T47D (cell line): ENCODE data around the gene ZDHHC14.

Source experiments
- DNase-seq, 2 experiments: peaks; one replicate each; pipeline versions ENCODE4 v3.0.0 to v3.0.0-alpha.2; 2011 to 2012; ENCODE audit warnings: low read depth in 1 of 2, low spot score in 1 of 2
- JUND ChIP-seq: IDR thresholded peaks from 2 replicates; pipeline ENCODE4 v1.6.1; 2012; ENCODE audit warnings: low read depth
- in situ Hi-C: cut with HindIII; loops from 2 replicates; pipeline ENCODE4 v1.10.0; 2016; ENCODE audit warnings: low sequenced_read_pairs, low pct_unique_long_range_greater_than_20kb

ZDHHC14 gene

DNA sequence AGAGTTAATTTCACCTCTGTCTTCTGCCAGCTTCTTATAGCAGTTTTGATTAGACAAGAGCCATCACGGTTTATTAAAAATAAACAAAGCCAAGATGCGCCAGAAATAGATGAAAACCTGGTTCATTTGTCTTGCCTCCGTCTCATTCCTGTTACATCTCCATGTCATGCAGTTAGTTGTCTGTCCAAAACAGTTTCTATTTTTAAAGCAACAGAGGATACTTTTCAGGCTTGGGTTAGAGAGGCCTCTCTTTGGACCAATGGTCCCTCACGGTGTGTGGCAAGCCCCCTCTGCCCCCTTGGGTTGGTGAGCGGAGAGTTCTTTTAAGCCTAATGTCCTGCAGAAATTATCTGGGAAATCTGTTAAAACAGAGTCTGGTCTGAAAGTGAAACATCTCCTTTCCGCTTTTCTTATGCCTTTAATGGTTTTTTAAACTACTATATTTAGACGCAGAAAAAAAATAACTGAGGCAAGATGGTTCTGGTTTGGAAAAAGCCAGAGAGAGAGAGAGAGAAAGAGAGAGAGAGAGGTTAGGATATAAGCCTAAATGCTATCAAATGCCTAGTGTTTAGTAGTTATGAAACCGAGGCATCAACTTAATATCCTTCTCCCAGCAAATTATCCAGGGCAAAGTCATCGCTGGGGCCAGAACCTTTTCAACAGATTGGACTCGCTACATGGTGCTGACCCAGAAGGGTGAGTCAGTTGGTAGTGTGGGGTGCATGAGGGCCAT, 64.5 kb downstream of the ZDHHC14 start:
- in situ Hi-C loops, result no loop called here
- no peak for DNase-seq
- no peak for TF ChIP-seq JUND

DNA sequence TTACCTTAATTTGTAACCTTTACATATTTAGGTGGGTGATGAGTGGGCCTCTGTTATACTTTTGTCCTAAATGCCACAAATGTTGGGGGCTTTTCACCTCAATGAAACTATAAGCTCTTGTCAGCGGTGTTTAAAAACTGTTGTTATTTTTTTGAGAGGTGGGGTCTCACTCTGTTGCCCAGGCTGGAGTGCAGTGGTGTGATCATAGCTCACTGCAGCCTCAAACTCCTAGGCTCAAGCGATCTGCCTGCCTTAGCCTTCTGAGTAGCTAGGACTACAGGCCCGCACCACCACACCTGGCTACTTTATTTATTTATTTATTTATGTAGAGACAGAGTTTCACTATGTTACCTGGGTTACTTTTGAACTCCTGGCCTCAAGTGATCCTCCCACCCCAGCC, 66.7 kb downstream of the ZDHHC14 start:
- in situ Hi-C loops, result no loop called here
- no peak for DNase-seq
- TF ChIP-seq JUND, result no peak

DNA sequence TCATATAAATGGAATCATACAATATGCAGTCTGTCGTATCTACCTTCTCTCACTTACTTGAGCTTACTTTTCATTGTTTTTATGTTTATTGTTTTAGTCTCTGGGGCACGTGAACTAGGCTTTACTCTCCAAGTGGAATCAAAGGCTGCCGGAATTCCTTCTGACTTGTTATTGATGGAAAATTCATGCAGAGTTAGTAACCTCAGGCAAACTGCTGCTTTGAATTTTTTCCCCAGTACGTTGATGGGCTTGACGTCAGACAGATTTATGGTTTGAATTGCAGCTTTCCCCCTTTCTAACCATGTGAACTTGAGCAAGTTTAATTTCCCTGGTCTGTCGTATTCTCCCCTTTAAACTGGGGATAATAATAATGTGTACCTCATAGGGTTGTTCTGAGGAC, 68.6 kb downstream of the ZDHHC14 start:
- no peak for TF ChIP-seq JUND
- DNase-seq, result no peak
- in situ Hi-C loops, result no loop called here

- in situ Hi-C loops, result no loop called here
- no peak for TF ChIP-seq JUND
These were observed 70.1 kb downstream of the ZDHHC14 start for GRCh38 chr6:157450931-157451742.

GRCh38 chr6:157452096-157452495, 71.1 kb downstream of the ZDHHC14 start:
- no peak for TF ChIP-seq JUND
- no peak for DNase-seq
- in situ Hi-C loops, result no loop called here

More at GRCh38 chr6:157450931-157451742, 70.1 kb downstream of the ZDHHC14 start:
- DNase-seq, result no peak

GRCh38 chr6:157453131-157453530, 72.1 kb downstream of the ZDHHC14 start:
- no peak for DNase-seq
- no peak for TF ChIP-seq JUND
- in situ Hi-C loops, result no loop called here

GRCh38 chr6:157453978-157454377, 73.0 kb downstream of the ZDHHC14 start:
- DNase-seq, result no peak
- no peak for TF ChIP-seq JUND
- in situ Hi-C loops, result no loop called here

DNA sequence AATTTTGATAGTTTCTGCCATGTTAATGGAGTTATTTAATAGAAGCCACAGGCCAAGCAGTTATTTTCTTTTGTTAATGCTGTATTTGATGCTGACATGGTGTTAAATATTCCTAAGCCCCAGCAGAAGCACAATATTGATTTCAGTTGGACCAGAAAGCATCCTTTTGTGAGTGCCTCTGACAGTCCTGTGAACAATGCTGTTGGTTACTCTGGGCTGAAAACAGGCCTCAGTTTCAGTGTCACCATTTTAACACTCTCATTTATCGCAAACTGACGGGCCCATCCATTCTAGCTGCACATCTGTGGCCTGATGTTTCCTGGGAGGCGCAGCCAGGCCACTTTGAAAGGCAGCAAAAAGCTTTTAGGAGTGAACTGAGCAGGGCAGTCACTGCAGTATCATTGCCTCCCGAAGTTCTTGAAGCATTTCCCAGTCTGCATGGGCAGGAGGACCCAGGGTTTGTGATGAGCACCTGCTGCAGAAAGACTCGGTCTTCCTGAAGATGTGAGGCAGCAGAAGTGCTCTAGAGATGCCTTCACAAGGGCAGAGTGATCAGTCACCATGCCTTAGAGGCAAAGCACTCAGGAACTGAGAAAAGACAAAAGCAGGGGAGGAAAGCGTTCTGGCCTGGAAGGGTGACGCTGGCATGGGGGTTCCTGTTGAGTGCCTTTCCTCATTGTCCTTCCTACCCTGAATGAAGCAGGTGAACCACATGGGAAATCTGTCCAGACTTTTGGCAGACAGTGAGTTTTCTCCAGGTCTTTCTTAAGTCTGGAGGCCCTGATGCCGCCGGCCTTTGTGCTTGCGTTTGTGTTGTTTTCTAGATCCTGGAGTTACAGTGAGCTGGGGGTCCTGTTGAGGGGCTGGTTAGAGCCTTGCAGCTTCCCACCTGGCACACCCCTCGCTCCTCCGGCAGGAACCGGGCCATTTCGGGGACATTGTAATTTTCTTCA, 74.0 kb downstream of the ZDHHC14 start:
- DNase-seq, result no peak
- no peak for TF ChIP-seq JUND
- in situ Hi-C loops, result no loop called here

DNA sequence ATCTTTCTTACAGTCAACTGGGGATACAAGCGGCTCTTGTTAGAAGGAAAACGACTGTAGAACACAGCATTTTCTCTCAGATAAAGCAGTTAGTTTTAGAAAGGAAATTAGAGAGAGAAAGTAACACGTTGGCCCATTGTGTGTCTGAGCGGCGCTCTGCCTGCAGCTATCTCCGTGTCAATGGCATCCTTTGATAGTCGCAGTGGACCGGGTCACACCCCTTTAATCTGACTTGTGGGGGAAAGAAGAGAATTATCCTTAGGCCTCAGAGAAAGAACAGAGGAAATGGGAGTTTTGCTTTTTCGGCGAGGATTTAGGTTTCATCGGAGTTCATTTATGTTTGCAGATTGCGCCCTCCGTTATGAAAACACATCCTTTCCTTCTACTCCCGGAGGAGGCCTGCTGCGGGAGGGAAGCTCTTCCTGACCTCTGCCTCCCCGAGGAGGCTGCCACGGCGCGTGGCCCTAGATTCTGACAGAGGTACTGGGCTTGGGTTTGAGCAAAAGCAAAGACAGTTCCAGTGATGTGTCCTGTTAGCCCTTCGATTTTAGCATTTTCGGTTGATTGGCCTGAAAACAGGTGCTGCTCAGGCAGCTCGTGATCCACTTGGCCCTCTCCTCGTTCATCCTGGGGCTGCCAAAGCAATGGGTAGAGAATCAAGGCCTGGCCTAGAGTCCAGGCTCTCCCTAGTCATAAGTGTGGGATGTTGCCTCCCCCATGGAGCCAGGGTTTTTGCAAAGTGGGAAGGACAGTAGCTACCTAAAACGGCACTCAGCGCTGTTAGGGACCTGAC, 74.9 kb downstream of the ZDHHC14 start:
- no peak for DNase-seq
- in situ Hi-C loops, result no loop called here
- no peak for TF ChIP-seq JUND

- no peak for DNase-seq
- no peak for TF ChIP-seq JUND
- in situ Hi-C loops, result no loop called here
These were observed 75.5 kb downstream of the ZDHHC14 start for GRCh38 chr6:157456524-157456829.

DNA sequence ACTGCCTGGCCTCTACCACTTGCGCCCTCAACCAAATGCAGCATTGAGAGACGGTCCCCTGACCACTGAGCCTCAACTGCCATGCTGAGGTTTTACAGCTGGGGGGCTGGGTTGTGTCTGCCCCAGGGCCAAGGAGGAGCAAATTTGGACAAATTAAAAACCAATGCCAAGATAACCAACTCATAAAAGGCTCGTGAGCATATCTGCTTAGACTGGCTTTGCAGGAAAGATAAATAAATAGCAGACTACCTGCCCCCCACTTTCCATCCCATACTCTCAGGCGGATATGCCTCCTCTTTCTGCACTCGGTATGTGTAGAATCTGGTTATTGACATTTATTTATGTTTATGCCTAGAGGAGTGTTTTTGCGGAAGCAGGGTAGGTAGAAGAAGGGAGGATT, 76.8 kb downstream of the ZDHHC14 start:
- TF ChIP-seq JUND, result no peak
- DNase-seq, result no peak
- in situ Hi-C loops, result no loop called here

DNA sequence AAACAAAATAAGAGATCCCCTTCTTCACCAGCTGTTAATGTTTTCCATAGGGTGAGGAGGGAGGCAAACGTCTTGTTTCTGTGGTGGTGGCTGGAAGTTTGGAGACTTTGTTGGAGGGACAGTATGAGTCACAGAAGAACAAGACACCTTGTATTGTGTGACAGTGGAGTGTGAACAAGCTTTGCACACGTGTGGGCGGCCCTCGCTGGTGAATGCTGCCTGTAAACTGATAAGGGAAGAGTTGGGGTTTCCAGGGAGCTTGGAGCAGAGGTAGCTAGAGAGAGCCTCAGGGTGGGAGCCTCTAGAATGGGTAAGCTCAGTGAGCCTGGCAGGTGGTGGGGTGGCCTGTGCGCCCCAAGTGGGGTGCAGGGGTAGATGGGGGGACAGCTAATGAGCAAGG, 78.3 kb downstream of the ZDHHC14 start:
- no peak for TF ChIP-seq JUND
- no peak for DNase-seq
- in situ Hi-C loops, result no loop called here
